ENCODE data around the gene NUP85.
A peak's percentile ranks its signal among the peaks of the same experiment; 100 is the strongest.
"Not testable (repeated sequence)": the region's sequence is repeated elsewhere in the genome, so short reads cannot be mapped to it uniquely, and the experiment has no call there.

Gene NUP85

GRCh38 chr17:75241502-75241901, 36.0 kb downstream of the NUP85 start:
- no peak for DNase-seq

DNA sequence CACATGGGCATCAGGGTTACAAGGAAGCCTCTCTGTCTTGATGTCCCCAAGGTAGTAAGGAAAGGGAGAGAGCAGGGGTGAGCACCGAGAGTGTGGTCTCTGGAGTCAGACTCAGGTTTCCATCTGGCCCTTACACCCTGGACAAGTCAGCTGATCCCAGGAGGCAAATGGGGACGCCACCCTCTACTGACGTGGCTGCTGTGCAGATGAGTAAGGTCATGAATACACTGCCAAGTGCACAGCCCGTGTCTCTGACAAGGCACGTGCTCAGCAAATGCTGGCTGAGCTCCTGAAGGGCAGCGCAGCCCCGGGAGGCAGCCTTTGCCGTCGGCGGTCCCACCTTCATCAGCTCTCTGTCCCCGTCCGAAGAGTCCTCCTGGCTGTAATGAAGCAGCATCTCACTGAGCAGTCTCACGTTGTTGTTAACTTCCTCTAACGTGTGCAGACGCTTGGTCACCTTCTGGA, 36.5 kb downstream of the NUP85 start:
- DNase-seq, result peak in 1 of 5 experiments; percentile 37

DNA sequence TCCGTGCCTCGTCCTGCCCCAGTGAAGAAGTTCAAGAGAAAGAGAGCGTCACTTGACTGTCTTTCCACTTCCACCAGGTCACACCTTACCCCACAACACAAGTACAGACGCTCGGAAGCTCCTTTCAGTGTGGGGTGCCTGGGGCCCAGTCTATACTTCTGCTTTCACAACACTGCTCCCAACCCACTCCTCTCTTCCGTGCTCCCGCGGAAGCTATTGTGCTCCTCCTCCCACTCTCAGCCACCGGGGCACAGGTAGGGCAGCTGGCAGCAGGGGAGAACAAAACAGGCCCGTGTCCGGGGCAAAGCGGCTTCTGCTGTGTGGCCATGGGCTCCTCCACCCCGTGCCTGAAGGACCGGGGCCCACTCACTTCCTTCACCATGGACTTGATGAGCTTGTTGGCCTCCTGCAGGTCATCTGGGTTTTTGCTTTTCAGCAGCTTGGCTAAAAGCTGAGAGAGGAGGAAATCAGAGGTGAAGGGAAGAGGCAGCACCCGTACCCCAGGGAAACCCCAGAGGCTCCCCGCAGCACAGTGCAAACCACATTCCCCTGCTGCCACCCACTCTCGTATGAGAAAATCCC, 37.1 kb downstream of the NUP85 start:
- peak in 3 of 5 experiments; percentile 19 to 80 (median 69) for DNase-seq

DNA sequence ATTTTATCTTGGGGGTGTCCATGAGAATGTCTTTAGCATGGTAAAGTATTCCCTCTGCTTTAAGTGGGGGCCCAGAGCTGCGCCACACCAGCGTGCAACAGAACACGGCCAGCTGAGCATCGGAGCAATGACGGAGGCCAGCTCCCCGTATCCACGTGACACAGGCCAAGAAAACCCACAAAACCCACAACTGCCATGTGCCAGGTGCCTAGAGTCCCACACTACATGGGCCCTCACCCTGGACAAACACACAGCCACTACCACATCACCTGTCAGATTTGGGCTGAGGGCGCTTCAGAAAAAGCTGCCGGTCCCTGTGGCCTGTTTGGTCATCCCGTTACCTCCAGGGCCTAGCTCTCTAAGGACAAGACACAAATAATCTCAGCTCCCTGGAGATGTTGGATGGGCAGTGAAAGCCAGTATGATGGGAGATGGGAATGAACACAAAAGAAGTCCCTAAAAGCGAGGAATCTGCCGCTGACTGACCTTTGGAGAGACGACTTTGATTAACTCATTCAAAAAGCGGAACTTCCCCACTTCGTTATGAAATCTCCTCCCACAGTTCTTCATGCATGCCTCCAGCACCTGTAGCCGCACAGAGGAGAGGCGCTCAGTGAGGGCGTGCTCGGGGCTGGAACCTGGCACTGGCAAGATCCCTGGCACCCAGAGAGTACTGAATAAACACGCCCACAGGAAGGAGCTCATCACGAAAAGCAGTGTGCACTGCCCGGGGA, 38.8 kb downstream of the NUP85 start:
- DNase-seq, result no peak

DNA sequence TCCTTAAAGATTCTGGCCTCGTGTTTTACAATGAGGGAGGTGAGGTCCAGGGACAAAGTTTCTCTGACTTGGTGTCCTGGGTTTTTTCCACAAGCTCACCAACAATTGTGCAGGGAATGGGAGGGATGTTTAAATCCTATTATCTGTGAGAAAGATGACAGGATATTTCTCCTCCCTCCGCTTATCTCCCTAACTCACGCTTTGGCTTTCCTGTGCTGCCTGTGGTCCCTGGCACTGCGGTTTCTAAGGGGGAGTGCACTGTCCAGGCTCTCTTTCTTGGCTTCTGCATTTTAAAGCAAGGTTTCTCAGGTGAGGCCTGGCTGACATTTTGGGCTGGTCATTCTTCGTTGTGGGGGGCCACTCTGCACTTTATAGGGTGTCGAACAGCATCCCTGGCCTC, 39.5 kb downstream of the NUP85 start:
- DNase-seq, result no peak

DNA sequence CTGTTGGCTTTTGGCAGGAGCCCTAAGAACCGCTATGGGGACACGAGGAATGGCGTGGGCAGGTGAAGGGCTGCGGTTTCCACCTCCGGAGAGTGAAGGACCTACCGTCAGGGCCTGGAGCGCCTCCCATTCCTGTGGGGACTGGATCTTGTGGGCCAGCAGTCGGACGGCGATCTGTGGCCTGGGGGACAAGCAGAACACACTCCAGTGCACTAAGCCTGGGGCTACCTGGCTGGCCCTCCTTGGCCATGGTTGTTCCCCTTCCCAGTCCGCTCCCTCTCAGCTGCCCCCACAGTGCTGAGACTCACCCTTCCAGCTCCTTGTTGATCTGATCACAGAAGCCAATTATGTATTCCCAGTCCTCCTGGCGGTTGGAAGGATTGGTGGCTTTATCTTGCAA, 40.9 kb downstream of the NUP85 start:
- DNase-seq, result no peak

DNA sequence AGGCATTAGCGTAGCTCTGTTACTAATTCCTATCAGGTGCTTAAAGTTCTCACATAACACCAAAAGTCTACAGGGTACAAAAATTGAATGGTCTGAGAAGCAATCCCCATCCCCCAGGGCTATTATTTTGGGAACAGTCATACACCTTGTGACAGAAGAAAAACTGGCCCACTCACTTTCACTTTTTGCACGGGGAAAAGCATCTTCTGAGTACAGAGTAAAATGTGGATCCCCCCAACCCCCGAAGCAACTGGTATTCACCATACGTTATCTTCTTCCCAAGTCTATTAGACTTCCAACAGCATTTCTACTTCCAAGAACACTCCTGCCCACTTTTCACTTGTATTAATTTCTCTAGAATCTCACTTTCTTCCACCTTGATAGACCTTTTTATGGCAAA, 44.1 kb downstream of the NUP85 start:
- no peak for DNase-seq

DNA sequence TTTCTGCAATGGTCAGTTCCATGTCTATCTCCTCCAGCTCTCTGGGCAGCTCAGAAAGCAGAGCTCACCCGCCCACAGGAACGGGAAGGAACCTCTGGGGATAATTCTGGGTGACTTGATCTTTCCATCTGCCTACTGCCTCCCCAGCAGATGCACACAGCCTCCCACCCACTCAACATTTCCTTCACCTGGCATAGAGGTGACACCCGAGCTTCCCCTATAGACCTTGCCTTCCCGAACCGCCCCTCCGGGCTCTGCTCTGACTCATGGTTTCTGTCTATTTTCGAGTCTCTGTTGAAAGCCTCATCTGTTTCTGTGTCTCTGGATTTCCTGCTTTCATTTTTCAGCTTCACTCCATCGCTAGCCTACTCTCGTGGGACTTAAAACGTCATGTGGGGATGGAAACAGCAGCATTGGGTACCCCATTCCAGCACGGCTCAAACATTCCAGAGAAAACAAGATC, 44.6 kb downstream of the NUP85 start:
- peak in 2 of 5 experiments; percentile 74 to 79 for DNase-seq

DNA sequence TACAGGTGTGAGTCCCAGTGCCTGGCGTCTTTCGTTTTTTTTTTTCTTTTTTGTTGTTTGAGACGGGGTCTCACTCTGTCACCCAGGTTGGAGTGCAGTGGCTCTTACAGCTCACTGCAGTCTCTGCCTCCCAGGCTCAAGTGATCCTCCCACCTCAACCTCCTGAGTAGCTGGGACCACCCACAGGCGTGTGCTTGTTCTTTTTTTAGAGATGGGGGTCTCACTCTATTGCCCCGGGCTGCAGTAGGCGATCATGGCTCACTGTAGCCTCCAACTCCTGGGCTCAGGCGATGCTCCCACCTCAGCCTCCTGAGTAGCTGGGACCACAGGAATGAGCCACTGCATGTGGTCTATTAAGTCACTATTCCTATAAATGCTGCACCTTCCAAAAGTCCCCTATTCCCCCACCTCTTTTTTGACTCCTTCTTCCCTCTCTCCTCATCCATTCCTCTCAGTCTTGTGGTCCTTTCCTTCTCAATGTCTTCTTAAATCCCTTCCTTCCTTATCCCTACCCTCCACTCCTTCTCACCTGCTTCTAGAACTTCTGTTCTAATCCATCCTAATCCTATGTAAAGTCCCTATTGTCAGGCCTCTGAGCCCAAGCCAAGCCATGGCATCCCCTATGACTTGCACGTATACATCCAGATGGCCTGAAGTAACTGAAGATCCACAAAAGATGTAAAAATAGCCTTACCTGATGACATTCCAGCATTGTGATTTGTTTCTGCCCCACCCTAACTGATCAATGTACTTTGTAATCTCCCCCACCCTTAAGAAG, 46.7 kb downstream of the NUP85 start:
- no peak for DNase-seq

DNA sequence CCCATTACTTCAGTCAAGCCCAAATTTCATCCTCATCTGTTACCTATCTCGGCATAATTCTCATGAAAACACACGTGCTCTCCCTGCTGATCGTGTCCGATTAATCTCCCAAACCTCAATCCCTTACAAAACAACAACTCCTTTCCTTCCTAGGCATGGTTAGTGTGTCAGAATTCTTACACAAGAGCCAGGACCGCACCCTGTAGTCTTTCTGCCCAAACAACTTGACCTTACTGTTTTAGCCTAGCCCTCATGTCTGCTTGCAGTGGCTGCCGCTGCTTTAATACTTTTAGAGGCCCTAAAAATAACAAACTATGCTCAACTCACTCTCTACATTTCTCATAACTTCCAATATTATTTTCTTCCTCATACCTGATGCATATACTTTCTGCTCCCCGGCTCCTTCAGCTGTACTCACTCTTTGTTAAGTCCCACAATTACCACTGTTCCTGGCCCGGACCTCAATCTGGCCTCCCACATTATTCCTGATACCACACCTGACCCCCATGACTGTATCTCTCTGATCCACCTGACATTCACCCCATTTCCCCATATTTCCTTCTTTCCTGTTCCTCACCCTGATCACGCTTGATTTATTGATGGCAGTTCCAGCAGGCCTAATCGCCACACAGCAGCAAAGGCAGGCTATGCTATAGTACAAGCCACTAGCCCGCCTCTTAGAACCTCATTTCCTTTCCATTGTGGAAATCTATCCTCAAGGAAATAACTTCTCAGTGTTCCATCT, 50.6 kb downstream of the NUP85 start:
- DNase-seq, result not testable (repeated sequence)

GRCh38 chr17:75257228-75257627, 51.7 kb downstream of the NUP85 start:
- DNase-seq, result not testable (repeated sequence)

DNA sequence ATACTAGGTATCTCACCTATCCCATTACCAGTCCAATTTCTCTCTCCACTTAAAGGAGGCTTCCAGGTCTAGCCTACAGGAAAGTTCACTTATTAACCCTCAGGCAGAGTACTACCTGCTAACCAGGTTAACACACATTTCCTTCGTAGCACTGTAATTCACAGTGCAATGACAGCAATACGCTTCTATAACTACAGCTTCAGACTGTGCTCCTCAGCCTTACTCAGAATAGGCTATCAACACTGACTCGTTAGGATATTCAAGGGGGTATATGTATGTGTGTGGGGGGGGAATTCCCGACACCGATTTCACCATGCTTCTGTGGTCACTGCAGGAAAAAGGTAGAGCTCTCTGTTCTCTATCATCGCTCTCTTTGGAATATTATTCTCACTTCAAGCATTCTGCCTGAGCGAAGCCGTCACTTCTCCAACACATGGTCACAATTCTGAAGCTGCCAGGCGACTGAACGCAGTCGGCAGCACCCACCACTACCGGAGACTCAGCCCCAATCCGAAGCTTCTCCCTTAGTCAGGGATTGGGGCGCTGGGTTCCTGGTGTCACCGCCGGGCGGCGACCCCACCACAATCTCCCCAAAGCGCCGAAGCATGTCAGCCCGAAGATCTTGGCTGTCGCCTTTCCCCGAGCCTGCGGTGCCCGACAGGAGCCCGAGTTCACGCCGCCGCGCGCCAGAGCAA, 55.3 kb downstream of the NUP85 start:
- DNase-seq, result peak in 3 of 5 experiments; percentile 14 to 45 (median 30)

GRCh38 chr17:75261336-75262111, 56.0 kb downstream of the NUP85 start, which contains the start of the genes GGA3 and MRPS7:
Gene GGA3 (minus strand): TSS chr17:75261606. CDS start chr17:75261587, 19 bp downstream.
Gene MRPS7 (plus strand): TSS chr17:75261879. CDS start chr17:75261901, 22 bp downstream.
- DNase-seq, result peak; percentile 91 to 96 (median 93)

GRCh38 chr17:75262112-75262606, 56.7 kb downstream of the NUP85 start:
- no peak for DNase-seq

DNA sequence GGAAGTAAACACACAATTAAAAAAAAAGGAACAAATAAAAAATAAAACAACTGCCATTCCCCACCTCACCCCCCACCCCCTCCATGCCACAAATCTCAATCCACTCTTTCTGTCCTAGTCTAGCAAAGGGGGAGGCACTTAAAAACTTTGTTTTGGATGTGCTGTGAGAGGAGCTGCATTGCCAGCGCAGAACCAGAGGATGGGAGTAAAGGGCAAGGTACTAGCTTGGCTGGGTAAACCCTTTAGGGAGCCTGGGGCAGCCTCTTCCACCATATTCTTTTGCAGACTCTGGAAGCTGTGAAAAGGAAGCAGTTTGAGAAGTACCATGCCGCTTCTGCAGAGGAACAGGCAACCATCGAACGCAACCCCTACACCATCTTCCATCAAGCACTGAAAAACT, 57.6 kb downstream of the NUP85 start:
- DNase-seq, result no peak

DNA sequence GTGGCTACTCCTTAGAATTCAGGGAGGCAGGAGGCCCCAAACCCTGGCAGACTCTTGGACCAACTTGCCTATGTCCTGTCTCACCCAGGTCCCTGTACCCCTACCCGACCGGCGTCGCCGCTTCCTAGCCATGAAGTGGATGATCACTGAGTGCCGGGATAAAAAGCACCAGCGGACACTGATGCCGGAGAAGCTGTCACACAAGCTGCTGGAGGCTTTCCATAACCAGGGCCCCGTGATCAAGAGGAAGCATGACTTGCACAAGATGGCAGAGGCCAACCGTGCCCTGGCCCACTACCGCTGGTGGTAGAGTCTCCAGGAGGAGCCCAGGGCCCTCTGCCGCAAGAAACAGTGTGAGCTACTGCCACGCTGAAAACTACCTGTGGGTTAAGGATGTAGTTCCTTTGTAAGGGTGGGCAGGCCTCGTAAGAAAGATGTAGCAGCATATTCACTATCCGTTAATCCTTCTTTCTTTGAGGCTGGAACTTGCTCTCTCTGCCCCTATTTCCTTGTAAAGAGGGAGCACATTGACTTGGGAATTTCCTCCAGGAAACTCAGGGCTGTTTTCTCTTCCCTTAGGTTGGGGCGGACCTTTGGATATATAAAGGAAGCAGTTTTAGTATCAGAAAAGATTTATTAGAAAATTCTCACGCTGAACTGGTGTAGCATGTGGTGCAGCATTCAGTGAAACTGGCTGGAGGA, 60.3 kb downstream of the NUP85 start:
- no peak for DNase-seq

- no peak for DNase-seq
Measured at GRCh38 chr17:75266316-75267152, 61.1 kb downstream of the NUP85 start.

DNA sequence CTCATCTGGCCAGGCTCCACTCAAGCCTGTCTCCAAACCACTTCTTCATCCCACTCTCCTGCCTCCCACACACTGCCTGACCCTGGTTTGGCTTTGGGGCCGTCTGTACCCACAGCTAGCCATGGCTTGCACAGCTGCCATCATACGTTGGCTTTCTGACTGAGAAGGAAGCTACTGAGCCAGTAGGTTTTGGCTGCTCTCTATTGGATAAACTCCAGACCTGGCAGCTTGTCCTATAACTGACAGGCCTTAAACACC, 61.6 kb downstream of the NUP85 start:
- DNase-seq, result no peak

GRCh38 chr17:75267411-75268232, 62.1 kb downstream of the NUP85 start:
- no peak for DNase-seq

Measured in T-helper 2 cell (primary cell).